HG02938 (cell line): ENCODE measurements around the gene MCAT.

Experiments
- ATAC-seq: cut with Tn5 transposase; IDR thresholded peaks from one replicate; pipeline ENCODE4 v1.9.1; 2021; ENCODE audit warnings: mild to moderate bottlenecking, moderate library complexity; ENCODE audit not compliant: unreplicated experiment

The MCAT gene

GRCh38 chr22:43098356-43098755 is 44.8 kb downstream of the MCAT start:
- ATAC-seq, result no peak

DNA sequence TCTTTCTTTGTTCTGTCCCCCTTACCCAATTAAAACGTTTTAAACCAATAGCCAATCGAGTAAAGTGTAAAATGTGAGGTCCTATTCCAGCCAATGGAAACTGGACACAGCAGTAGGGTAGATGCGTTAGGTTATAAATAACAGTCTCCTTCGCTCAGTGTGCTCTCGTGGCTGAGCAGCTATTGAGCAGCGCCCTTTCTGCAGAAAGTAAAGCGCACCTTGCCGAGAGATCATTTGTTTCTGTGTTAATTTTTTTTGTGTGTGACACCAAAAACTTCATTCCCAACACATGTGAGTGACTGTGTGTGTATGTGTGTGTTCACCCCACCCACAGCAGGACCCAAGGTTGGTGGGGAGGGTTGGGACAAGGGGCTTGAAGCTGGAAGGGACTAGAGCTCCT is 46.8 kb downstream of the MCAT start:
- ATAC-seq, result no peak

- ATAC-seq, result no peak
These were observed 48.6 kb downstream of the MCAT start for GRCh38 chr22:43094551-43094950.

DNA sequence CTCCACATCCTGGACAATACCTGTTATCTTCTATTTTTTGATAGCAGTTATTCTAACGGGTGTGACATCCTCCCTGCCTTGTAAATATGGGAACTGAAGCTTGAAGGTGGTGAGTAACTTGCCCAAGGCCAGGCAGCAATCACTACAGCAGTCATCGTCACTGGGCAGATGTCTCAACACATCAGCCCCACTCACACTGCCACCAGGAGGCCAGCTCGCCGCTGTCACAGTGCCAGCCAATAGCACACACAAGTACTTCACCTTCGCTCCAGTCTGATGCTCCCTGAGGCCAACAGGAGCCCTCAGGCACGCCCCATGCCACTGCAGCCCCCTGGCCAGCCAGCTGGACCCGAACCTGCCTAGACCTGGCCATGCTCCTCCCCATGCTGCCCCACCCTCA is 49.1 kb downstream of the MCAT start:
- ATAC-seq, result no peak

DNA sequence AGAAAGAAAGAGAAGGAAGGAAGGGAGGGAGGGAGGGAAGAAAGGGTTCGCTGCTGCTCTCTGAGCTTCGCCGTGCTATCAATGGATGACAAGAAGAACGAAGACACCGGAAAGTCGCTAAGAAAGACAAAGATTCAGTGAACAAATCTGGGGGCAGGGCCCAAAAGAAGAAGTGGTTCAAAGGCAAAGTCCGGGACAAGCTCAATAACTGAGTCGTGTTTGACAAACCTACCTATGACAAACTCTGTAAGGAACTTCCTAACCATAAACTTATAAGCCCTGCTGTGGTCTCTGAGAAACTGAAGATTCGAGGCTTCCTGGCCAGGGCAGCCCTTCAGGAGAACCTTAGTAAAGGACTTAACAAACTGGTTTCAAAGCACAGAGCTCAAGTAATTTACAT is 51.1 kb downstream of the MCAT start:
- no peak for ATAC-seq

- no peak for ATAC-seq
These were observed 52.9 kb downstream of the MCAT start for GRCh38 chr22:43090130-43090789.

DNA sequence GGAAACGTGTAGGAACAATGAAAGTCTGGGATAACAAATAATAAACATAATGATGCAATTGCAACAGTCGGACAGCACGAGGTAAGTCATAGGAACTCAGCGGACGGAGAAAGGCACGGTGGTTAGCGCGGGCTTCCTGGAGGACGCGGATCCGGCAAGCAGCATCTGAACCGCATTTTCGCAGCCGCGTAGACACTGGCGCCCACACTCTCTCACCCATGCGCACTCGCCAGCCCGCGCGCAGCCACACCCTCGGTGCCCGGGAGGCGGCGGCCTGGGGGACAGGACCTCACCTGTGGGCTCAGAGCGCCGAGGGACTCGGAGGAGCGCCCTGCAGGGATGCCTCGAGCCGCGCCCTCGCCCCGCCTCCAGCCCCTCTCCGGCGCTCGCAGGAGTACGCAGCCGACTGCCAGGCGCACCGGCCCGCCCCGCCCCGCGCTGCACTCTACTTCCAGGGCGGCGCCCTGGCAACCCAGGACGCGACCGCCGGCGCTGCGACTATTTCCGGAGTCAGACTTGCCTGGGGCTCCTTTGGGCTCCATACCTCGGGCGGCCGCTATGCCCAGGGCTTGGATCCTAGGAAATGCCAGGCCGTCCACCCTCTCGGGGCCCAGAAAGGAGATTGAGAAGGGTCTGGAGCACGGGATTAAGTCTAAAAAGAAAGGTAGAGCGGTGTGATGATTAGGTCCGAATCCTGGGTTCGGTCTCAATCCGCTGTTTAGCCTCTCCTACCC is 54.0 kb downstream of the MCAT start, which contains the start of gene TTLL1:
TSS of gene TTLL1 (minus strand) at position 408 of the 734 bp plus-strand sequence. CDS start 13,805 bp downstream, outside the sequence.
- ATAC-seq, result no peak

- ATAC-seq, result no peak
These were observed 54.6 kb downstream of the MCAT start for GRCh38 chr22:43088627-43088983.

DNA sequence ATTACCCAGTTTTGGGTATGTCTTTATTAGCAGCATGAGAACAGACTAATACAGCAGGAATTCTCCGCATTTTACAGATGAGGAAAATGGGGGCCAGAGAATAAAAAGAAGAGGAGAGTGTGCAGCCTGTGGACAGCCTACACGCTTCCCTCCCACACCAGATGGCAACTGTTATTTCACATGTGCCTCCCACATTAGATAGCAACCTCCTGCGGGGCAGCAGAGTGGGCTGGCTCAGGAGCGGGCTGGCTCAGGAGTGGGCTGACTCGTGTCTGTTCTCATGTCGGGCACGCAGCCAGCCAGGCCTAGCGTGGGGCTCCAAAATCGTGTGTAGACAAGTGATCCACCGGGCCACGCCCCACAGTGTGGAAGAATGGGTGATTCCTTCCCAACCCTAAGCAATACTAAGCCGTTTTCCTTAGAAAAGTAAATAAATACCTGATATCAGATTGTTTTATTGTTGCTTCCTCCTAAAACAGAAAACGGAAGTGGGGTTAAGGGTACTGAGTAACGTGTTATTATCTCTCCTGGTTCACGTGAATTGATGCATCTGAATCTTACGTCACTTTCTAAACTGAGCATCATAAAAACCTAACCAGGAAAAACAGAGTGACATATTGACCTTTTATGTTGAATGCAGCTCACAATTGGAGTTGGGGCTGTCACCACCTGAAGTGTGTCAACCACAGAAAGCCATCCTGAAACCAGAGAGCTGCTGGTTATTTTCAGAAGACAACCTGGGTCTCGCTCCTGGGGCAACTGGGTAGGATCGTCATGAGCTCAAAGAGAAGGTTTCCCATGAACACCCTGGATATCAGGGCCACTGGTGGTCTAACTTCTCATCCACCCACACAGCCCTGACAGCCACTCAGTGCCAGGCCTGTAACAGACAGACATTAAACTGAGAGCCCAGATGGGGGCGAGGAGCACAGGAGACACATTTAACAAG is 57.3 kb downstream of the MCAT start:
- no peak for ATAC-seq
